ENCODE results near the gene PTPRD.

GRCh38 chr9:9751996-9752395, 860.8 kb downstream of the PTPRD start:
- no peak for TF ChIP-seq POLR2A (IDR thresholded peaks at IDR 0.05)
- no peak for TF ChIP-seq CTCF (IDR thresholded peaks at IDR 0.05)

All from thyroid gland (tissue), 4 donors.